ENCODE measurements around the gene RBM8A. TPM values are rescaled to one million over a fixed set of nuclear protein-coding genes. Genes with fewer than 3 reads are reported as not detected.
A peak's percentile ranks its signal among the peaks of the same experiment; 100 is the strongest.

Gene RBM8A
- total RNA-seq, 3 donors from 2014 or later (not counting 1 experiment from before 2014, with no cell fraction given): 172 to 204 (median 200) TPM

DNA sequence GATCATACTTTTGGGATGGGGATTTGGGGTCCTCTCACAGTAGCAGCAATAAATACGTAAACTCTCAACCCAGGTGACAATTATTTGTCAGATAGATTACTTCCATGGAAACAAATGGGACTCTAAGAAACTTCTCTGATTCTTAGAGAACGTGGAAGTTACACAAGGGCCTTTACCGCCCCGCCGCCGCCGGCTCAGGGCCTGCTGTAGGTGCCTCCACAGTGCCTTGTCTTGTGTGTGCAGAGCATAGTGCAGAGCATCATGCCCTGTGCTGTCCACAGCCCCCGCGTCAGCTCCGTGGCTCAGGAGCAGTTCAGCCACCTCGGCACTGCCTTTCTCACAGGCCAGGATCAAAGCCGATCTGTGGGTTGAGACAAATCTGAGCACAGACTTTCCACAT is 52.6 kb downstream of the RBM8A start:
- DNase-seq: no peak
- WGBS (ENCODE audit: insufficient coverage): 95% methylated on average over 12 of the region's 12 CpGs
- Mint-ChIP-seq H3K9me3 (no peaks in the 10 kb centered on the region), H3K4me1 (peaks cover 13 to 18% of the 10 kb centered on the region in 2 donors), H3K27ac (no peak overlapping the region), H3K27me3 (ENCODE audit: low read depth in 2 of 2) (peaks cover 17 to 18% of the 10 kb centered on the region in 2 donors), H3K36me3 (no peaks in the 10 kb centered on the region), H3K4me3 (no peak overlapping the region)
- intact Hi-C loops (cut with micrococcal nuclease): no loop called here
- ATAC-seq: no peak
- Histone ChIP-seq H3K4me1 (ENCODE audit: control insufficient read depth, insufficient read depth, low read length) (peaks cover 15% of the 10 kb centered on the region), H3K27ac (ENCODE audit: low read length) (no peak overlapping the region), H3K4me3 (ENCODE audit: low read length) (no peak overlapping the region), H3K27me3 (ENCODE audit: control insufficient read depth, insufficient read depth, low read length) (peaks cover 3% of the 10 kb centered on the region), H3K36me3 (ENCODE audit: control insufficient read depth, insufficient read depth, low read length) (no peaks in the 10 kb centered on the region), H3K9me3 (ENCODE audit: control insufficient read depth, insufficient read depth, low read length) (no peaks in the 10 kb centered on the region)
- TF ChIP-seq, protein P1, sequence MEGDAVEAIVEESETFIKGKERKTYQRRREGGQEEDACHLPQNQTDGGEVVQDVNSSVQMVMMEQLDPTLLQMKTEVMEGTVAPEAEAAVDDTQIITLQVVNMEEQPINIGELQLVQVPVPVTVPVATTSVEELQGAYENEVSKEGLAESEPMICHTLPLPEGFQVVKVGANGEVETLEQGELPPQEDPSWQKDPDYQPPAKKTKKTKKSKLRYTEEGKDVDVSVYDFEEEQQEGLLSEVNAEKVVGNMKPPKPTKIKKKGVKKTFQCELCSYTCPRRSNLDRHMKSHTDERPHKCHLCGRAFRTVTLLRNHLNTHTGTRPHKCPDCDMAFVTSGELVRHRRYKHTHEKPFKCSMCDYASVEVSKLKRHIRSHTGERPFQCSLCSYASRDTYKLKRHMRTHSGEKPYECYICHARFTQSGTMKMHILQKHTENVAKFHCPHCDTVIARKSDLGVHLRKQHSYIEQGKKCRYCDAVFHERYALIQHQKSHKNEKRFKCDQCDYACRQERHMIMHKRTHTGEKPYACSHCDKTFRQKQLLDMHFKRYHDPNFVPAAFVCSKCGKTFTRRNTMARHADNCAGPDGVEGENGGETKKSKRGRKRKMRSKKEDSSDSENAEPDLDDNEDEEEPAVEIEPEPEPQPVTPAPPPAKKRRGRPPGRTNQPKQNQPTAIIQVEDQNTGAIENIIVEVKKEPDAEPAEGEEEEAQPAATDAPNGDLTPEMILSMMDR (IDR thresholded peaks at IDR 0.05): no peak

DNA sequence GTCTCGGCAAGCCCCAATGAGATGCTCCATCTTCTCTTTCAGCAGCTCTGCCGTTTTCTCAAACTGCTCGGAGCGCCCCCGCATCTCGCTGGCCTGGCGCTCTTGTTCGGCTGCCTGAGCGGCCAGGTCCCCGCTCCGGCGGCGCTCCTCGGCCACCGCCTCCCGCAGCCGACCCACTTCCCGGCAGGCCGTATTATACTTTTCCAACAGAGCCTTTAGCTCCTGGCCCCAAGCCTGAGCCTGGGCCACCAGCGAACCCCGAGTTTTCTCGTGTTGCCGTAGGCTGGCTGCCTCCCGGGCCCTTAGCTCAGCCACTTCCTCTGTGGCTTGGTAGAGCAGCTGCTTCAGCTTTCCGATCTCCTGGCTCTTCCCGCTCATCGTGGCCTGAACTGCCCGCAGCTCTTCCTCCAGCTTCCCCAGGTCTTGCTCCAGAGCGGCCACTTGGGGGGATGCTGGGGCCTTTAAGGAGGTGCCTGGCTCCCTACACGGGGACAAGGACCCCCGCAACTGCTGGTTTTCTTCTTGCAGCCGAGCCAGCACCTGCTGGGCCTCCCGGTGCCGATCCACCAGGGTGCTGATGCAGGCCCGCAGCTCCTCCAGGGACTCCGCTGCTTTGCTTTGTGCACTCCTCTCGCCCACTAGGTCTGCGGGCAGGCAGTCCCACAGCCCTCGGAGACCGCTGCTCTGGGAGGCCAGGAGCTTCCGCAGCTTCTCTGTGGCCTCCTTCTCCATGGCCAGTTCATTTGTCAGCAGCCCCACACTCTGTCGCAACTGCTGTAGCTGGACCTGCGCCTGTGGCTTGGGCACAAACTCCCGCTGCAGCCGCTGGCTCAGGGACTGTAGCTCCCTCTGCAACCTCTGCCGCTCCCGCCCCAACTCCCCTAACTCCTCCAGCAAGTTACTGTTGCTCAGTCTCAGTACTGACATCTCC is 55.0 kb downstream of the RBM8A start:
- peak overlapping the region; percentile 69 to 86 for H3K27ac Mint-ChIP-seq
- no peaks in the 10 kb centered on the region for H3K36me3 Mint-ChIP-seq
- DNase-seq (peak; percentile 25 to 63), ATAC-seq (peak; percentile 69 to 84 (median 81))
- peaks cover 15% of the 10 kb centered on the region for H3K4me1 ChIP-seq (ENCODE audit: control insufficient read depth, insufficient read depth, low read length)
- H3K36me3 ChIP-seq (ENCODE audit: control insufficient read depth, insufficient read depth, low read length): no peaks in the 10 kb centered on the region
- peaks cover 17 to 24% of the 10 kb centered on the region in 2 donors for H3K27me3 Mint-ChIP-seq (ENCODE audit: low read depth in 2 of 2)
- TF ChIP-seq, protein P1 (IDR thresholded peaks at IDR 0.05): no peak
- H3K9me3 ChIP-seq (ENCODE audit: control insufficient read depth, insufficient read depth, low read length): no peaks in the 10 kb centered on the region
- peak overlapping the region; percentile 15 for H3K4me3 ChIP-seq (ENCODE audit: low read length)
- peak overlapping the region; percentile 84 for H3K4me3 Mint-ChIP-seq
- intact Hi-C loops (cut with micrococcal nuclease): no loop called here
- H3K27me3 ChIP-seq (ENCODE audit: control insufficient read depth, insufficient read depth, low read length): peaks cover 3% of the 10 kb centered on the region
- peaks cover 13 to 18% of the 10 kb centered on the region in 2 donors for H3K4me1 Mint-ChIP-seq
- H3K27ac ChIP-seq (ENCODE audit: low read length): no peak overlapping the region
- 30% methylated on average over 47 of the region's 47 CpGs for WGBS (ENCODE audit: insufficient coverage)
- H3K9me3 Mint-ChIP-seq: no peaks in the 10 kb centered on the region

Other genes starting within 250 kb of the RBM8A start
- 1 to 10 TPM in 2 of 3 donors, under 1 TPM in 1; 0.96 to 2.9 (median 1.4) TPM for gene PDZK1, start 220.1 kb downstream of the RBM8A start, total RNA-seq
- 100 to 1,000 TPM in 1 of 3 donors, 10 to 100 TPM in 2; 77.7 to 150 (median 83.4) TPM for gene CD160, start 208.0 kb downstream of the RBM8A start, total RNA-seq
- 10 to 100 TPM; 26.7 to 31.8 (median 30.8) TPM for gene RNF115, start 103.4 kb downstream of the RBM8A start, total RNA-seq
- gene POLR3C, start 103.3 kb downstream of the RBM8A start, total RNA-seq: 10 to 100 TPM; 26.4 to 37.2 (median 27.5) TPM
- 1 to 10 TPM; 3.3 to 4.9 (median 3.4) TPM for gene NUDT17, start 81.9 kb downstream of the RBM8A start, total RNA-seq
- gene PIAS3, start 68.4 kb downstream of the RBM8A start, total RNA-seq: 10 to 100 TPM; 40.1 to 53.3 (median 51.0) TPM
- gene ANKRD35, start 41.6 kb downstream of the RBM8A start, total RNA-seq: under 1 TPM; 0.14 to 0.23 (median 0.23) TPM
- gene ITGA10, start 17.4 kb downstream of the RBM8A start, total RNA-seq: 1 to 10 TPM in 2 of 3 donors, under 1 TPM in 1; 0.61 to 1.7 (median 1.1) TPM
- gene PEX11B, start 8.8 kb downstream of the RBM8A start, total RNA-seq: 10 to 100 TPM; 20.6 to 26.0 (median 24.9) TPM
- 10 to 100 TPM; 33.4 to 41.3 (median 38.2) TPM for gene LIX1L, start 30.5 kb upstream of the RBM8A start, total RNA-seq
- gene ANKRD34A, start 37.1 kb upstream of the RBM8A start, total RNA-seq: 1 to 10 TPM; 1.4 to 1.9 (median 1.4) TPM
- gene POLR3GL, start 37.2 kb upstream of the RBM8A start, total RNA-seq: 10 to 100 TPM; 34.9 to 37.5 (median 37.4) TPM
- 1,000 to 10,000 TPM in 2 of 3 donors, 100 to 1,000 TPM in 1; 984 to 1,724 (median 1,422) TPM for gene TXNIP, start 69.1 kb upstream of the RBM8A start, total RNA-seq
- not detected for gene HJV, start 94.3 kb upstream of the RBM8A start, total RNA-seq
- 1 to 10 TPM; 4.9 TPM for gene NBPF10, start 217.3 kb upstream of the RBM8A start, total RNA-seq